GM19023 (cell line): ENCODE measurements around the gene PRDM11.
A peak's percentile ranks its signal among the peaks of the same experiment; 100 is the strongest.
"Not testable (repeated sequence)": the region's sequence is repeated elsewhere in the genome, so short reads cannot be mapped to it uniquely, and the experiment has no call there.

Experiments used
- ATAC-seq: cut with Tn5 transposase; IDR thresholded peaks from one replicate; pipeline ENCODE4 v1.9.1; 2021; ENCODE audit warnings: mild to moderate bottlenecking, moderate library complexity; ENCODE audit not compliant: unreplicated experiment

Gene PRDM11

DNA sequence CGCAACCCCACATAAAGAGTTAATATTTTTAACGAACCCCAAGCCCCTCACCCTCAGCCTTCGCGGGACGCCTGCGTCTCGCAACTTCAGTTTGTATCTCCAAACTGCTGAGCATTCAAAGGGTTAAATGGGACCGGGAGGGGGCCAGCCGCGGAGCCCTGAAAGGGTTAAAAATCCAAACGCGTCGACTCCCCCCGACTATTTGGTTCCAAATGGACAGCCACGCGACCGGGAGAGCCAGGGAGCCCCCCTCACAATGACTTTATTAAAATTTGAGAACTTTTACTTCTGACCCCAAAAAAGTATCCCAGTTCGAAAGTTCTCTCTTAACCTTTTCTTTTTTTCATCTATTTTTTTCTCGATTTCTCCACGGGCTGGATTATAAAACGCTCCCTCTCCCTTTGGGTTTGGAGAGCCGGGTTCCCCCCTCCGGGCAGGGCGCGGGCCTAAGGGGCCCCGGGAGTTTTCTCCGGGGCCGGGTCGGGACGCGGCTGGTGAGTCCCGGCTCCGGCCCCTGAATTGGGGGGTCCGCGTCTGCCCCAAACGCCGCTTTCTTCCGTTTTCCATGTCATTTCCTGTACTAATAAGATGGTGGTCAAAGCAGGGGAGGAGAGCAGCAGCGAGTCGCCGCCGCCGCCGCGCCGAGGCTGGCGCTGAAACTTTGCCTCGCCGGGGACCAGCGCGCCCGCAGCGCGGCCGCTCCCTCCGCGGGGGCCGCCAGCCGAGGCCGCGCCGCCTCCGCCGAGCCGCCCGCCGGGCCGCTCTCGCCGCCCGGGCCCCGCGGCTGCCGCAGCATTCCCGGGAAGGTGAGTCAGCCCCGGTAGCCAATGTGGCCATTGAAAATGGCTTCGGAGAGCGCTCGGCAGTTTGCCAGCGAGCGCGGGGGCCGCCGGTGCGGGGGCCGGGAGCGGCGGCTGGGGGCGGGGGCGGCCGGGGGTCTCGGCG is at the start of gene PRDM11:
Gene PRDM11 (plus strand): TSS at position 568 of the 945 bp plus-strand sequence. CDS start 35,128 bp downstream, outside the sequence.
- ATAC-seq, result peak; percentile 33

DNA sequence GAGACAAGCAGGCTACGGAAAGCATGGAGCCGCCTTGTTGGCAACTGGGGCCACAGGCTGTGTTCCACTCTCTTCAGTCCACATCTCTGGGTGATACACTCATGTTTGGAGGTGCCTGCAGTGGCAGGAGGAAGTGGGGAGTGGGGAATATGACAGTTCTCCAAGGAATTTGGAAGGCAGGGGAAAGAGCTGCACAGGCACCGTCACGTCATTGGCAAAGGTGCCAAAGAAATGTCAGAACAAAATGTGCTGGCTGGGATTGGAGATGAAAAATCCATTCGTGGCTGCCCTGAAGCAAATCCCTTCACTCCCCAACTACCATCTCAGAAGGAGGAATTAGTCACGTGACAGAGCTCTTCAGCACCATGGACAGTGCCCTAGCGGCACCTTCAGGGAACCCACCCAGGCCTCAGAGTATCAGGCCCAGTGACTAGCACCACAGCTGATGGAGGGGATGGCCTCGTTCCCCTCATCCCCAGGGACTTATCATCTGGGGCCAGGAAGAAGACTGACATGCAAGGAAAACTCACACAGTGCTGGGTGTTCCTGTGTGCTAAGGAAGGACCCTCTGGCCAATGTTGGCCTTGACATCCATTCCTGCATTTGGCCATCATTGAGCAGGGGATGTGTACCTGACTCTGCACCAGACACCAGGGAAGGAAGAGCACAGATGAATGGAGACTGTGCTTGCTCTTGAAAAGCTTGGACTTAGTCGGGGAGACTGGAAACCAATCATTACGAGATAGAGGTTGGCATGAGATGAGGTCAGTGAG is 48.5 kb upstream of the PRDM11 start:
- ATAC-seq, result no peak

DNA sequence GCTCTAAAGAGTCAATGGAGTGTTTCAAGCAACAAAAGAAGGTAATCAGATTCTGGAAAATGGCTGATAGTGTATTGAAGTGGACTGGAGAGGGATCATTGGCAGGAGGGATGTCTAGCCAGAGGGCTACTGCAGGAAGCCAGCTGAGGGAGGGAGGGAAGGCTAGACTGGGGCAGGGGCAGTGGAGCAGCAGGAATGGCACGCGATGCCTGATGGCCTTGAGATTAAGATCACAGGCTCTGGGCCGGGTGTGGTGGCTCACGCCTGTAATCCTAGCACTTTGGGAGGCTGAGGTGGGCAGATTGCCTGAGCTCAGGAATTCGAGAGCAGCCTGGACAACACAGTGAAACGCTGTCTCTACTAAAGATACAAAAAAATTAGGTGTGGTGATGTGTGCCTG is 47.5 kb upstream of the PRDM11 start:
- ATAC-seq, result no peak

DNA sequence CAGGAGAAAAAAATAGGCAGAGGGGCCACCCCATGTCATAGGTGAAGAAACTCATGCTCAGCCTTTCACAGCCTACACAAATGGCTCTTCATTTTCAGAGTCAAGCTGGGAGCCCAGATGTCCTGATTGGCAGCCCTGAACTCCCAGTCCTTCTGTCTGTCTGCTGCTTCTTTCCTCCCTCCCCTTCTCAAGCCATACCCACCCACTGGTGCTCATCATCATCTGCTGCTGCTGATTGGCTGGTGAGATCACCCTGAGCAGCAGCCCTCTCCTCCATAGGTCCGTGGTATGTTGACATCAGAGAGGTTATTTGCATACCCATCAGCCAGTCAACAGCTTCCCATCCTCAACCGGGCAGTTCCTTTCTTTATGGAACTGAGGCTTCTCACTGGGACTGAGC is 46.1 kb upstream of the PRDM11 start:
- no peak for ATAC-seq

DNA sequence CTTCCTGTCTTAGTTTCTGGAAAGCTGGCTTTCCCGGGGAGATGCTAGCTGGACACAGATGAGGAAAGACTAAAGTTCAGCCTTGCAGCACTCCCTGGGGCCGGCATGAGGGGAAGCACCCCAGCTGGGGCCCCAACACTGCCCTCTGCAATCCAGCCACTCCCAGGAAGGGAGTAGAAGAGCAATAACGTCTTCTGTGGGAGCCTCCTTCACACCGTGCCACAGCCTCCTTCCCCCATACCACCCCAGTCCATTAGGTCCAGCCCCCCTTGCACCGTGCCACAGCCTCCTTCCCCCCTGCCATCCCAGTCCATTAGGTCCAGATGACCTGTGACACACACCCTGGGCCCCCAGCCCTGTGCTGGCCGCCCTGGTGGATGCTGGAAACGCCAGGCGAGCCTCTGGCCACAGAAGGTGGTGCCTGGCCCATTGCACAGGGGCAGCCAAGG is 44.1 kb upstream of the PRDM11 start:
- ATAC-seq, result no peak

DNA sequence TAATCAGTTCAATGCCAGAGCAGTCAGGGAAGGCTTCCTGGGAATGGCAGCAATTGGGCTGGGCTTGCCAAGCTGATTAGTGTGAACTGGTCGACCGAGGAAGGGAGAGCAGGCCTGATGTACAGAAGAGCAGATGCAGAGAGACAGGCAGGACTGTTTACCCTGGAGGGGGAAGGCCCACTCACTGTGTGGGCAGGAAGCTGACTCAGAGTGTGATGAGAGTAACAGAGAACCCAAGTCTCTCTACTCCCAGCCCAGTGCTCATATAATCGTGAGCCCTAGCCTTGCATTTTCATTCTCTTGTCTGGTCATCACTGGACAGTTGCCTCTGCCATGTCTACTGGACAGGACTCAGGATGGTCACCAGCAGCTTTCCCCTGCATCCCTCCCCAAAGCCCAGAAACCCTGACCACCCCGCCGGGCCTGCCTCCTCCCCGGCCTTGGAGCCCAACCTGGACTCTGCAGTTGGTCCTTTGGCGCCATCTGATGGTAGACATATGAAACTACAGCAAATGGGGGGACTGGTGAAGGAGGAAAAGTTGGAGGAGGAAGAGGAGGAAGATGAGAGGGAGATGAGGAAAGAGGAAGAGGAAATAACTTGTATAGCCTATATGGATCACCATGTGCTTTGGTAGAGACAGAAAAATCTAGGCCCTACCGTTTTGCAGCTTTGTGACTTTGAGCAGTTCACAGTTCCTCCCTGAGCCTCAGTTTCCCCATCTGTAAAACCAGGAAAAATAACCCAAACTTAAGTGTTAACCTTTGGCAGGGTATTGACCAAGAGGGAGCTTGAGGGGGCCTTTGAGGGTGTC is 43.4 kb upstream of the PRDM11 start:
- peak; percentile 87 for ATAC-seq

DNA sequence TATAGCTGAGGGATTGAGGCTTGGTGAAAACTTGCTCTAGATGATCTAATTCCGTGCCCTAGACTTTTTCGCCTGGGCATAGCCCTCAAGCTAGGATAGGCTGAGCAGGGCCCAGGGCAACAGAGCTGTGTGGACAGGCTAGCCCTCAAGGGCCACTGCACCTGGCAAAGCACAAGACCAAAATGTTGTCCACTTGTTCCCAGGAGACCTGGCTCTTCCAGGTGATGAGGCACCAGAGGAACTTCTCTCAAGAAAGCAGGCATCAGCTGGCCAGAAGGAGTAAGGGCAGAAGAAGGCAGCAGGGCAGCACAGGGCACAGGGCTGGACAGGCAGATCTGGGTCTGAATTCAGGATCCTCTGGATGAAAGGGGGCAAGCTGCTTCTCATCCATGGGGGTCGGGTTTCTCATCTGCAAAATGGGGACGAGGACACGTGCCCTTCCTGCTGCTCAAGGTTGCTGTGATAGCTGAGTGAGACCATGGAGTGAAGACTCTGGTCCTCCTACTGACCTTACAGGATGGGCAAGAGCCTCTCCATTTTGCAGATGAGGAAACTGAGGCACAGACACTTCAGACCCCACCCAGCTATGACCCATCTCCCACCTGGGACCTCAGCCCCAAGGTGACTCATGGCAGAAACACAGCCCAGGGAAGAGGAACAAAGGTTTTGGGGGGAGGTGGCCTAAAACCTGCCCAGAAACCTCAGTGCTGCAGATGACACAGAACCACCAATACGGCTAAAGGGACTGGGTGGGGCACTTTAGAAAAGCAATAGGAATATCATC is 42.2 kb upstream of the PRDM11 start:
- ATAC-seq, result no peak

DNA sequence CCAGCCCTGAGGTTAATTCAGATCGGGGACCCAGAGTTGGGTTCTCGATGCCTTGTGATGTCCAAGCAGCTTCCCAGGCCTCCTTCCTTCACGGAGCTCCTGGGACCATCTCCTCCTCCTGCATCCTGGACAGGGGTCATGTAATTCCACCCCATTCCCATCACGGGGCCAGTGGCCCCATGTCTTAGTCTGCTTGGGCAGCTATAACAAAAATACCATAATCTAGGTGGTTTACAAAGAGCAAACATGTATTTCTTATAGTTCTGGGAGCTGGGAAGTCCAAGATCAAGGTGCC is 41.7 kb upstream of the PRDM11 start:
- ATAC-seq, result no peak

DNA sequence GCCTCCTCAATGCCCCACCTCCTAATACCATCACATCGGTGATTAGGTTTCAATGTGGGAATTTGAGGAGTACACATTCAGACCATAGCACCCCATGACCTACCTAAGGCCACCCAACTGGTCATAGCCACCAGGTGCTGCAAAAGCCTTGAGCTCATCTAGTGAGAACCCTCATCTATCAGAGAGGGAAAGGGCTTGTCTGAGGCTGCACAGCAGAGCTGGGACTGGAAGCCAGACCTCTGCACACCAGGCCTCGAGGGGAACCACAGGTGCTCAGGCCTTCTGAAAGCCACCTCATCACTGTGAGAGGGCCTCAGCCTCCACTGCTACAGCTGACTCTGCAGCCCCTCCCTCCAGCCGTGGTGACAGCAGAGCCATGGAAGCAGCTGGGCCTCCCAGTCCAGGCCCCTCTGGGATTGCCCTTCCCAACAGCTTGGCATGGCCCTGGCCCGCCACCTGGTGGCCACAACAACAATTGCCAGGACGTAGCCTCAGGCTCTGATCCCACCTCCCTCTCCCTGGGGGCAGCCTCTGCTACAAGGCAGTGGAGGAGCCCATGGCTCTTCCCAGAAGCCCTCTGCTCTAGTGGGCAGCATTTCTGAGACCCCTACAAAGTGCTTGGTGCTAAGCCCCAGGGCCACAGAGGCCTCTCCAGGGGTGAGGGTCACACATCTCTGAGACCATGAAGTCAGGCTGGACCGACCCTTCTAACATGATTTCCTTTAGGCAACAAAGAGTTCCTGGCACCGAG is 41.0 kb upstream of the PRDM11 start:
- ATAC-seq, result peak; percentile 46

DNA sequence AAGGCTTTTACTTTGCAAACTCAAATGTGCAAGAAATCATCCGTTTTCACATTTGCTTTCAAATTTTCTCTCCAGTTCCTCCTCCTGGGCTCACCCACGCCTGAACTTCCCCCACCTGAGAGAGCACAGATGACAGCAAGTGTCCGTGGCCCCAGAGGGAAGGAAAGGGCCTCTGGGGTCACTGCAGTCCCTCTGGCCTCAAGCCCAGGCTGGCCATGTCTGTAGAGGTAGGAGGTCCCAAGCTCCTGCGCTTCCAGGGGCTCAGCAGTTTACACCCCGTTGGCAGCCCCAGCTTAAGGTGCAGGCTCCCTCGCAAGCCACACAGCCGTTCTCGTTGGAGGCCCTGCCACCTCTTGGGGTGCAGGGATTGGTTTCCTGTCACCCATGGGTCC is 40.5 kb upstream of the PRDM11 start:
- ATAC-seq, result no peak

DNA sequence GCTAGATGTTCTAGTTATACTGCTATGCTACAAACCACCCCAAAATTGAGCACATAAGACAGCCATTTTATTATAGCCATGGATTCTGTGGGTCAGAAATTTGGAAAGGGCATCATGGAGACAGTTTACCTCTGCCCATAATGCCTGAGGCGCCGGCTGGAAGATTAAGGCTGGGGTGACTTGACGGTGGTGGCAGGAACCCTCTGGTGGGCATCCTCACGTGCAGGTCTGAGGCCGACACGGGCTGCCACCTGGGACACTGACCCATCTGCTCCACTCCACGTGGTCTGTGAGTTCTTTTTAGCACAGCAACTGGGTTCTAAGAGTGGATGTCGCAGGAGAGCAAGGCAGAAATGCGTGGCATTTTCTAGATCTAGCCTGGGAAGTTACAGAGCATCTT is 40.0 kb upstream of the PRDM11 start:
- no peak for ATAC-seq

DNA sequence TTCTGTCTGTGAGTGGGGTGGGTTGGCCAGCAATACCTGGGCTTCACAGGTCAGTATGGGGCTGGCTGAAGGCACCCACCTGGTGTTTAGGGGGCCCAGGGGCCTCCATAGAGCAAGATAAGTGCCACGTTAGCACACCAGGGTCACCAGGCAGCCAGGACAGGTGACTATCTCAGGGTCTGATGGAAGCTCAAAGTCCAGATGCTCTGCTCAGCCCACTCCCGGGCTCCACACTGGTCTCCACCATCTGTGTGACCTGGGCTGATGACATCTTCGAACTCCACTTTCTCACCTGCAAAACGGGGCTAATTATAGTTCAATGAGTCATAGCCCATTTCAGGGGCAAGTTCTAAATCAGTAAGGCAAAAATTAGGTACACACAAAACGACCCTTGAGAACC is 39.4 kb upstream of the PRDM11 start:
- ATAC-seq, result no peak

DNA sequence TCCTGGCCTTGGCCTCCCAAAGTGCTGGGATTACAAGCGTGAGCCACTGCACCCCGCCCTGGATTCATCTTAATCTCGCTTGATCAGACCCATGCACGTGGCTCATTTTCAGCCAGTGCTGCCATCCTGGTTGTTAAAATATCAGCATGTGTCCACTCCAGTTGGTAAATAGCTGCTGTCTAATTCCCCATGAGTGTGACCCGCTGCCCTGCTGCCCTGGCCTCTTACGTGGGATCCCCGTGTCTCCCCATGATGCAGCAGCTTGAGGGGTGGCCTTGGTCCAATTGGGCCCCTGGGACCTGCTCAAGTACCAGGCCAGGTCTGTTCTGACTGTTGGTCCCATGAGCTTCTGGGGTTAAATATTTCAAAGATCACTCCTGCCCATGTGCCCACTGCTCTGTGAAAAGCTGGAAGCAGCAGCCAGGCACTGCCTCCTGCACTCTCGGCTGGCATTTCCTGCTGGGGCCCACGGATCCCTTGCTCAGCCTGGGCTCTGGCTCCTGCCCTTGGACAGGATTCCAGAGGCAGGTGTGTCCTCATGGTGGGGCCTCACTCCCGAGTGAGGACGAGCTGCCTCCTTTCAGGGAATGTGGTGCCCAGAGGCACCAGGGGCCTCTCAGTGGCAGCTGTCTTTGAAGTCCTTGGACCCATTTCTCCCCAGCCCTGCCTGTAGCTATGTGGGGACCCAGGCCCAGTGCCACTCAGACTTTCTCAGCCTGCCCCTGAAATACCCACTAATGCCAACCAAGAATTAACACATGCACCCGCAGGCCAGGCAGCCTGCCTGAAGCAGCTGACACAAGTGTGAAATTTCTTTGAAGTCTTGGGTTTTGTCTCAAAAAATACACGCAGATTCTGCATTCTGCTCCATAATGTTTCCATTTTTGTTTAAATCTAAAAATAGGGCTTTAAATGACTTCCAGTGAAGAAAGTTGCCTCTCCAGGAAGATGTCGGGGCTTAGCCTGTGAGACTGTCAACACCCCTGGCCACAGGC is 38.1 kb upstream of the PRDM11 start:
- no peak for ATAC-seq

DNA sequence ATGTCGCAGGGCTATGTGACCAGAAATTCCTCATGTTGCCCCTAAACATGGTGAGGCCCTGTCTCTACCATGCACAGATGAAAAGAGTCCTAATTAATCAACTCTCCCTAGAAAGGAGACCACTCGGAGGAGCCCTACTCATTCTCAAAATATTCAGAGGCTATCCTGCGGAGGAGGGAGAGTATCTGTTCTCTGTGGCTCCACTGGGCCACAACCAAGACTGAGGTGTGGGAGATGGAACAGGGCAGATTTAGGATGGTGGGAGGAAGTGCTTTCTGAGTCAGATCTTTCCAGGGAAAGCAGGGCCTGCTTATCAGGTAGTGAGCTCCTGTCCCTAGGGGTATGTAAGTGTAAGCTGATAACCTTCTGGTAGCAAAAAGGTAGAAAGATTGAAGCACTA is 37.0 kb upstream of the PRDM11 start:
- no peak for ATAC-seq

DNA sequence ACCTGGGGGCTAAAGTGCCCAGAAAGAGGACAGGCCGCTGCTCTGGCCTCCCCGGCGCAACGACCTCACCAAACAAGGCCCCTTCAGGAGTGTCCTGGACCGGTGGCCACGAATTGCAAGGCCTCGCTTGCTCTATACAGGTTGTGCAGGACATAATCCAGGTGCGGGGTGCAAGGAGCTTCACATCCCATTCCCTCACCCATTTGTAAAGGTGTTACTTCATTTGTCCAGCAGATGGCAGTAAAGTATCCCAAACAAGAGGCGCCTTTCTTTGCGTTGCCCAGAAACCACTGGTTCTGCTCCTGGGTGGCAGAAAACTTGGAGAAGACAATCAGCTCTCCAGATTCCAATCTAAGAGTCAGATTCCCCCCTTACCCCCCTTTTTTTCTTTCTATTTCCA is 35.9 kb upstream of the PRDM11 start:
- no peak for ATAC-seq

DNA sequence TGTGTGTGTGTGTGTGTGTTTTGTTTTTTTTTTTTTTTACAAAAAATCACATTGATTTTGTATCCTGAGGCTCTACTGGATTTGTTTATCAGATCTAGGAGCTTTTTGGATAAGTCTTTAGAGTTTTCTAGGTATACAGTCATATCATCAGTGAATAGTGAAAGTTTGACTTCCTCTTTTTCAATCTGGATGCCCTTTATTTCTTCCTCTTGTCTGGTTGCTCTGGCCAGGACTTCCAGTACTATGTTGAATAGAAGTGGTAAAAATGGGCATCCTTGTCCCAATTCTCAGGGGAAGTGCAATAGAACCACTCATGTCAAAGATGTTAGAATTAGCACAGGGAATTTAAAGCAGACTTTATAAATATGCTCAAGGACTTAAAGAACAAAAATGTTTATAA is 32.6 kb upstream of the PRDM11 start:
- no peak for ATAC-seq

DNA sequence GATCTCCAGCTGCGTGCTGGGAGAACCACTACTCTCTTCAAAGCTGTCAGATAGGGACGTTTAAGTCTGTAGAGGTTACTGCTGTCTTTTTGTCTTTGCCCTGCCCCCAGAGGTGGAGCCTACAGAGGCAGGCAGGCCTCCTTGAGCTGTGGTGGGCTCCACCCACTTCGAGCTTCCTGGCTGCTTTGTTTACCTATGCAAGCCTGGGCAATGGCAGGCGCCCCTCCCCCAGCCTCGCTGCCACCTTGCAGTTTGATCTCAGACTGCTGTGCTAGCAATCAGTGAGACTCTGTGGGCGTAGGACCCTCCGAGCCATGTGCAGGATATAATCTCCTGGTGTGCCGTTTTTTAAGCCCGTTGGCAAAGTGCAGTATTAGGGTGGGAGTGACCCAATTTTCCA is 18.6 kb upstream of the PRDM11 start:
- not testable (repeated sequence) for ATAC-seq

DNA sequence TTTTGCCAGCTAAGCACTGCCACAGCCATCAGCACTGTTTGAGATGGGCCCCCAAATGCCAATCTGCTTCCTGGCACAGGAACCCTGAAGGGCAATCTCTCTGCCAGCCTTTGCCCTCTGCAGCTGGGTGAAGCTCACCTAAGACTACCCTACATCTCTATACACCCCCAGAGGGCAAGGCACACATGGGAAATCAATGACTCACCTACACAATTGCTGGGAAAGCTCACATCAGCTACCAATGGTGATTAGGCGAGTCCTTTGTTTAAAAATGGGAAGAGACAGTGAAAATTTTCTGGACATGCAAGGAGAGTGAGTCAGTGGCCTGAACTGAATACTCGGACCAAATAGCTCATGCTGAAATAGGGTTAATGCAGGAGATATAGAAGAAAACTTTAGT is 12.6 kb upstream of the PRDM11 start:
- ATAC-seq, result no peak

DNA sequence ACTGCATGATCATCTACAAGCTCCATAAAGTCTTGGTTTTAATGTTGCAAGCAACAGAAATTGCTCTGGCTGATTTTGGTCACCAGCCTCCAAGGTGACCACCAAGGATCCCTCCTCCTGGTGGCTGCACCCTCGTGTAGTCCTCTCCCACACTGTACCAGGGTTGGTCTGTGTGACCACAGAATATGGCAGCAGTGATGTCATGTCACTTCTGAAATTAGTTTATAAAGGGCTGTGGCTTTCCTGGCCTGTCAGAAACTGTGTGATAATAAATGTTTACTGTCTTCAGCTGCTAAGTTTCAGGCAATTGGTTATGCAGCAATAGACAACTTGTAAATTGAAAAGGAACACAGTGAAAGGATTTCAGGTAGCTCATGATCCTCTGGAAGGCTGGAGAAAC is 5.3 kb upstream of the PRDM11 start:
- no peak for ATAC-seq
